ENCODE data around the gene MAPK8IP1. TPM values are rescaled to one million over a fixed set of nuclear protein-coding genes. Genes with fewer than 3 reads are reported as not detected.
"Not testable (repeated sequence)": the region's sequence is repeated elsewhere in the genome, so short reads cannot be mapped to it uniquely, and the experiment has no call there.

MAPK8IP1 gene
- 1 to 10 TPM; 1.7 to 6.0 (median 3.4) TPM for total RNA-seq
- polyA plus RNA-seq = 1 to 10 TPM in 2 of 3 donors, under 1 TPM in 1; 0.80 to 2.2 (median 1.3) TPM
- long read RNA-seq, donor 1 = 0 reads
- long read RNA-seq, donor 2 = 0 reads

DNA sequence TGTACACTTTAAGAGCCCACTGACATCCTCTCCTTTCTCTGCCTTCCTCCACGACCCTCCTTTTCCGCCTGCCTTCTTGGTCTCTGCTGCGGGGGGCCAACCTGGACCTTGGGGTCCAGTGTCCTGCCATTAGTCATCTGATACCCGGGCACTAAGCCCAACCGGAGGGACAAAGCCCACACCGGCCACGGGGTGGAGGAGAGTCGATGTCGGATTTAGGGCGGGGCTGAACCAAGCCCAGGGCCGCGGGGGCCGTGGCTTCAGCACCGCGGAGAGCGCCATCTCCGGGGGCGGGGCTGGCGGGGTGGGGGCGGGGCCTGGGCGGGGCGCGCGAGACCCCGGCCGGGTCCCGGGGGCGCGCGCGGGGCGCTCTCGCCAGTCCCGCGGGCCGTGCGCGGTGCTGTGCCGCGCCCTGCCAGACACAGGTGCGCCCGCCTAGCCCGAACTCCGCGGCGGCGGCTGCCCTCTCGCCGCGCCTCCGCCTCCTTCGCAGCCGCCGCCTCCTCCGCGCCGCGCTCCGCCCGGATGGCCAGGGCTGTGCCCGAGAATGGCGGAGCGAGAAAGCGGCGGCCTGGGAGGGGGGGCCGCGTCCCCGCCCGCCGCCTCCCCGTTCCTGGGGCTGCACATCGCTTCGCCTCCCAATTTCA lies at the start of gene MAPK8IP1:
Gene MAPK8IP1 (plus strand): TSS at position 378 of the 647 bp plus-strand sequence. CDS start 170 bp downstream, at position 548.
- DNase-seq = peak; percentile 88
- Histone ChIP-seq H3K36me3 (peaks cover 0 to 29% (median 21%) of the 10 kb centered on the region in 6 donors), H3K27me3 (replicated peaks in 1 of 7) (peaks cover 0 to 18% (median 0%) of the 10 kb centered on the region in 7 donors), H3K4me3 (peak within 1 kb of the TSS; percentile 18 to 80 (median 50)), H3K27ac (no peak within 1 kb of the TSS), H3K4me1 (peaks cover 0 to 15% (median 14%) of the 10 kb centered on the region in 6 donors), H3K9me3 (no peaks in the 10 kb centered on the region)
- 2 to 4% (median 3%) methylated on average over 32 to 73 of the region's 73 CpGs for WGBS, 5 donors
- intact Hi-C loops (cut with DNase I; ENCODE audit: low total_unique reads) = no loop called here
- TF ChIP-seq POLR2AphosphoS5 (IDR thresholded peaks at IDR 0.05) = peak in 2 of 3 donors; percentile 43 to 57
- TF ChIP-seq POLR2A (IDR thresholded peaks at IDR 0.05) = no peak

GRCh38 chr11:45839204-45839603 lies 46.2 kb upstream of the MAPK8IP1 start:
- 87 to 92% (median 89%) methylated on average over 6 of the region's 6 CpGs for WGBS, 5 donors
- H3K27me3 ChIP-seq (replicated peaks in 1 of 7) = no peaks in the 10 kb centered on the region
- DNase-seq = no peak

GRCh38 chr11:45840251-45840650 lies 45.2 kb upstream of the MAPK8IP1 start:
- H3K27ac ChIP-seq; H3K27me3 ChIP-seq (replicated peaks in 1 of 7); H3K9me3 ChIP-seq; DNase-seq; H3K4me3 ChIP-seq; H3K36me3 ChIP-seq: not testable (repeated sequence)
- H3K4me1 ChIP-seq = peaks cover 3 to 12% (median 10%) of the 10 kb centered on the region in 6 donors
- WGBS, 5 donors = 85 to 94% (median 90%) methylated on average over 13 of the region's 13 CpGs
- intact Hi-C loops (cut with DNase I; ENCODE audit: low total_unique reads) = loop anchor here (5.0 kb wide), 1 partner anchor 77 kb away; the partner anchor contains the start of gene PEX16

More at GRCh38 chr11:45839204-45839603, 46.2 kb upstream of the MAPK8IP1 start:
- intact Hi-C loops (cut with DNase I; ENCODE audit: low total_unique reads) = no loop called here
- Histone ChIP-seq H3K4me3 (no peak overlapping the region), H3K4me1 (peaks cover 3 to 18% (median 10%) of the 10 kb centered on the region in 6 donors), H3K27ac (no peak overlapping the region), H3K9me3 (no peaks in the 10 kb centered on the region), H3K36me3 (no peaks in the 10 kb centered on the region)
- TF ChIP-seq POLR2A (IDR thresholded peaks at IDR 0.05) (no peak), POLR2AphosphoS5 (IDR thresholded peaks at IDR 0.05) (no peak)
- TF ChIP-seq, protein P1, sequence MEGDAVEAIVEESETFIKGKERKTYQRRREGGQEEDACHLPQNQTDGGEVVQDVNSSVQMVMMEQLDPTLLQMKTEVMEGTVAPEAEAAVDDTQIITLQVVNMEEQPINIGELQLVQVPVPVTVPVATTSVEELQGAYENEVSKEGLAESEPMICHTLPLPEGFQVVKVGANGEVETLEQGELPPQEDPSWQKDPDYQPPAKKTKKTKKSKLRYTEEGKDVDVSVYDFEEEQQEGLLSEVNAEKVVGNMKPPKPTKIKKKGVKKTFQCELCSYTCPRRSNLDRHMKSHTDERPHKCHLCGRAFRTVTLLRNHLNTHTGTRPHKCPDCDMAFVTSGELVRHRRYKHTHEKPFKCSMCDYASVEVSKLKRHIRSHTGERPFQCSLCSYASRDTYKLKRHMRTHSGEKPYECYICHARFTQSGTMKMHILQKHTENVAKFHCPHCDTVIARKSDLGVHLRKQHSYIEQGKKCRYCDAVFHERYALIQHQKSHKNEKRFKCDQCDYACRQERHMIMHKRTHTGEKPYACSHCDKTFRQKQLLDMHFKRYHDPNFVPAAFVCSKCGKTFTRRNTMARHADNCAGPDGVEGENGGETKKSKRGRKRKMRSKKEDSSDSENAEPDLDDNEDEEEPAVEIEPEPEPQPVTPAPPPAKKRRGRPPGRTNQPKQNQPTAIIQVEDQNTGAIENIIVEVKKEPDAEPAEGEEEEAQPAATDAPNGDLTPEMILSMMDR (IDR thresholded peaks at IDR 0.05 in 8 of 11, conservative IDR thresholded peaks at IDR 0.05 in 3 of 11) = no peak

- H3K27ac ChIP-seq = peak overlapping the region in 5 of 8 donors; percentile 0 to 61 (median 39)
- TF ChIP-seq, protein P1 (IDR thresholded peaks at IDR 0.05 in 8 of 11, conservative IDR thresholded peaks at IDR 0.05 in 3 of 11) = peak; percentile 89 to 97 (median 94)
- TF ChIP-seq POLR2AphosphoS5 (IDR thresholded peaks at IDR 0.05) (peak; percentile 56 to 68 (median 62)), POLR2A (IDR thresholded peaks at IDR 0.05) (no peak)
- peak; percentile 94 for DNase-seq
- no peaks in the 10 kb centered on the region for H3K9me3 ChIP-seq
- peaks cover 11 to 29% (median 25%) of the 10 kb centered on the region in 6 donors for H3K4me1 ChIP-seq
- WGBS, 5 donors = 19 to 22% (median 20%) methylated on average over 21 to 22 of the region's 22 CpGs
- no peaks in the 10 kb centered on the region for H3K27me3 ChIP-seq (replicated peaks in 1 of 7)
- no peaks in the 10 kb centered on the region for H3K36me3 ChIP-seq
- intact Hi-C loops (cut with DNase I; ENCODE audit: low total_unique reads) = loop anchor here (5.0 kb wide), 1 partner anchor 74 kb away; the partner anchor contains the start of gene PEX16
- peak overlapping the region in 1 of 8 donors; percentile 36 for H3K4me3 ChIP-seq
Observed at GRCh38 chr11:45843158-45843924, 42.1 kb upstream of the MAPK8IP1 start.
